GM21447 (cell line): ENCODE data around the gene THAP4.
"Not testable (repeated sequence)": the region's sequence is repeated elsewhere in the genome, so short reads cannot be mapped to it uniquely, and the experiment has no call there.

Experiments
- ATAC-seq: cut with Tn5 transposase; IDR thresholded peaks from one replicate; pipeline ENCODE4 v1.9.1; 2021; ENCODE audit not compliant: unreplicated experiment

THAP4 gene

GRCh38 chr2:241613017-241613780, 23.8 kb downstream of the THAP4 start:
- no peak for ATAC-seq

GRCh38 chr2:241612156-241613016, 24.6 kb downstream of the THAP4 start:
- no peak for ATAC-seq

GRCh38 chr2:241611062-241611461, 25.9 kb downstream of the THAP4 start:
- ATAC-seq, result no peak

GRCh38 chr2:241609859-241610793, 26.8 kb downstream of the THAP4 start:
- peak; percentile 91 for ATAC-seq

GRCh38 chr2:241608881-241609280, 28.1 kb downstream of the THAP4 start:
- ATAC-seq, result no peak

DNA sequence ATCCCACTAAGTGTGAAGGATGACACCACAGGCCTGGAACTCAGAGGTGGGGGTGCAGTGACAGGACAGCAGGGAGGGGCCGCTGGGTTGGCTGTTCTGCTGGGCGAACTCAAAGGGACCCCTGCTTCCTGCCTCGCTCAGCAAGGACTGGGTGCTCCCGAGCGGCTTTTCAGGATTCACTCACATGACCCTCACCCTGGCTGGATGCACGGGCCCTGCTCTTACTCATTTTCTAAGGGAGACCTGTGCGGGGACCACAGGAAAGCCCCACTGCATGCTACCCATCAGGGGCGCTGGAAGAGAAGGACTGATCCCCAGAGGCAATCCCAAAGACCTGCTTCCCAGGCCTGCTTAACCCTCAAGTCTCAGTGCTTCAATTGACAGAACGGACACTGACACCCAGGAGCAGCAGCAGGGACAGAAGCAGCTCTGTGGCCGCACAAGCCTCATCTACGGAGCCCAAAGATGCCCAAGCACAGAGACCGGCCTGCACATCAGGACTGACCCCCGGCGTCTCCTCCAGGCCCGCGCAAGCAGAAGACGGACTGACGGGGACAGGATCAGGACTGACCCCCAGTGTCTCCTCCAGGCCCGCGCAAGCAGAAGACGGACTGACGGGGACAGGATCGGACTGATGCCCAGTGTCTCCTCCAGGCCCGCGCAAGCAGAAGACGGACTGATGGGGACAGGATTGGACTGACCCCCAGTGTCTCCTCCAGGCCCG, 29.6 kb downstream of the THAP4 start:
- ATAC-seq, result no peak

GRCh38 chr2:241606186-241606585, 30.8 kb downstream of the THAP4 start:
- ATAC-seq, result no peak

GRCh38 chr2:241603686-241604085, 33.3 kb downstream of the THAP4 start:
- no peak for ATAC-seq

- ATAC-seq, result no peak
Observed at GRCh38 chr2:241602720-241603119, 34.2 kb downstream of the THAP4 start.

DNA sequence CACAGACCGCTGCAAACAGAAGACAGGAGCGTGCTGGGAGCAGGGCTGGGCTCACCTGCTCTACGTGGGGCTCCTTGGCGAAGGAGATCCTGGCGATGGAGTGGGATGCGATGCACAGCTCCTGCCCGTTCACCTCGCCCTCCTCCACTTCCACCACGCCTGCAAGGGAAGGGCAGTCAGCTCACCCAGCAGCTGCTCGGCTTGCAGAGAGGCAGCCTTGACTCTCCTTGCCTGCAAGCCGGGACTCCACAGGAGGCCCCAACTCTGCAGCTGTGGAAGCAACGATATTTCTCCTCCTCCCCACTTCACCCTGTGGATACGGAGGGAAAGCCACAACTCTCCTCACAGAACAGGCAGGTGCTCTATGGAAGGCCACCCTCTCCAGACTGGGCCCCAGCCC, 35.1 kb downstream of the THAP4 start:
- no peak for ATAC-seq

DNA sequence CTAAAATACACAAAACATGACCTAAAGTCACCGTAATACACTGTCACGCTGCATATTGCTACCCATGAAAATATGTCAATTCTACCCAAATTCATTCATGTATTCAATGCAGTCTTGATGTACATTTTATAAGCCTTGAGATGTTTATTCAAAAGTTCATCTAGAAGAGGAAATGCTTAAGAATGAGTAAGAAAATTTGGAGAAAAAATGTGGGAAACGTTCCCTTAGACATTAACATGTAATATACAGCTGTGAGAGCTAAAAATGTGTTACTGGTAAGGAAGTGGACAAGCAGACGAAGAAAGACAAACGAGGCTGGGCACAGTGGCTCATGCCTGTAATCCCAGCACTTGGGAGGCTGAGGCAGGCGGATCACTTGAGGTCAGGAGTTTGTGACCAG, 37.3 kb downstream of the THAP4 start:
- no peak for ATAC-seq

DNA sequence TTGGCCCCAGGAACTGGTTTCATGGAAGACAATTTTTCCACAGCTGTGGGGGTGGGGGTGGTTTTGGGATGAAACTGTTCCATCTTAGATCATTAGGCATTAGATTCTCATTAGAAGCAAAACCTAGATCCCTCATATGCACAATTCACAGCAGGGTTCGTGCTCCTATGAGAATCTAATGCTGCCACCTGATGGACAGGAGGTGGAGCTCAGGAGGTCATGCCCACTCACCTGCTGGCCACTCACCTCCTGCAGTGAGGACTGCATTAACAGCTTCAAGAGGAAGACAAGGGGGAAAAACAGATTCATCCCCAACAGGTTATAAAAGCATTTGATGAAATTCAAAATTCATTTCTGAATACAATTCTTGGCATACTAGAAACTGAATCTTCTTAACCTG, 38.5 kb downstream of the THAP4 start:
- no peak for ATAC-seq

DNA sequence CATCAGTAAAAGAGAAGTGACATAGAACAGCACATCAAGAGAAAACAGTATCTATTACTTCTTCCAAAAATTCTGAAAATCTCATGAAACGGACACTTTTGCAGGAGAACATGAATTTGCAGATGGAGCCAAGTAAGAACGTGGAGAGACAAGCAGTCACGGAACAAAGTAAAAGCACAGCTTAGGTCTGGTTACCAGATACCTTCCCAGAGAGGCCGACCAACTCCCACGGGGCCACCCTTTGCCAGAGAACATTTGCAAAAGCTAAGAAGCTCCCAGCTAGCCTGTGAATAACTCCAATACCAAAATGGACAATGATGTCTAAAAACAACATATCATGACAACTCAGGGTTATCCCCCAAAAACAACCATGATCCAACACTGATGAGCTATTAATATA, 38.9 kb downstream of the THAP4 start:
- no peak for ATAC-seq

DNA sequence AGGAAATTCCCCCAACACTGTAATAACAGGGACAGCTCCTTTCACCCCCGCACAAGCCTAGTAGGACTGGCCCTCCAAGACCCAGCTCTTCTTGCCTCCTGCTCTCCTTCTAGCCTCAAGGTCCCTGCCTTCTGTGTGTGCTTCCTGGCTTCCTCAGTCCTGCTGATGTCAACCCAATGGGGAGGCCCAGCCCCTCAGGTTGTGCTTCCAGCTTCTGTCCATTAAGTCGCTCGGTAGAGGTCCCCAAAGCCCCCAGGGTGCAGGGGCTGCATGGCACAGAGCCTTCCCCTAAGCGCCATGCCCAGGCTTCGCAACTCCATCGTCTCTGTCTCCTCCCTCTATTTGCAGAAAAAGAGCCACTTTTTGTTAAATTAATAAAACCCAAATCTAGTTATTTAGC, 39.4 kb downstream of the THAP4 start:
- no peak for ATAC-seq

DNA sequence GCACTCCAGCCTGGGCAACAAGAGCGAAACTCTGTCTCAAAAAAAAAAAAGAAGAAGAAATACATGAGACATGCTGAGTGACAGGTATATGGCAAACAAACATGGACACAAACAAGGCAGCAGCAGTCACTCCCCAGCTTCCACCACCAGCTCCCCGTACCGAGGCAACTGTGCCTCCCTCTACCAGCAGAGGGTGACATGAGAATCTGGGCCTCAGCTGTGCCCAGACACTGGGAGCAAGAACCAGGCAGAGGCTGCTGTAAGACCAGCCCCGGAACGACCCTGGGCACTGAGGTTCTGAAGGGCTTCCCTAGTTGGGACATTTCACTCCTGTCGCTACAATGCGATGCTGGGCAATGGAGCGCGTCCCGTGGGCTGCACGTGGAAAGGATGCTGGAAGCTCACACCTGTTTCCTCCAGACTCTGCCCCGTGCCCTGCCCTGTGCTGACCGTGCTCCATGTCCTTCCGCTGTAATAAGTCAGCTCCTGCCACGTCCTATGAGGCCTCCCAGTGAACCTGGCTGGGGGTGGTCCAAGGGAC, 41.3 kb downstream of the THAP4 start:
- no peak for ATAC-seq

GRCh38 chr2:241593271-241593670, 43.7 kb downstream of the THAP4 start:
- no peak for ATAC-seq

DNA sequence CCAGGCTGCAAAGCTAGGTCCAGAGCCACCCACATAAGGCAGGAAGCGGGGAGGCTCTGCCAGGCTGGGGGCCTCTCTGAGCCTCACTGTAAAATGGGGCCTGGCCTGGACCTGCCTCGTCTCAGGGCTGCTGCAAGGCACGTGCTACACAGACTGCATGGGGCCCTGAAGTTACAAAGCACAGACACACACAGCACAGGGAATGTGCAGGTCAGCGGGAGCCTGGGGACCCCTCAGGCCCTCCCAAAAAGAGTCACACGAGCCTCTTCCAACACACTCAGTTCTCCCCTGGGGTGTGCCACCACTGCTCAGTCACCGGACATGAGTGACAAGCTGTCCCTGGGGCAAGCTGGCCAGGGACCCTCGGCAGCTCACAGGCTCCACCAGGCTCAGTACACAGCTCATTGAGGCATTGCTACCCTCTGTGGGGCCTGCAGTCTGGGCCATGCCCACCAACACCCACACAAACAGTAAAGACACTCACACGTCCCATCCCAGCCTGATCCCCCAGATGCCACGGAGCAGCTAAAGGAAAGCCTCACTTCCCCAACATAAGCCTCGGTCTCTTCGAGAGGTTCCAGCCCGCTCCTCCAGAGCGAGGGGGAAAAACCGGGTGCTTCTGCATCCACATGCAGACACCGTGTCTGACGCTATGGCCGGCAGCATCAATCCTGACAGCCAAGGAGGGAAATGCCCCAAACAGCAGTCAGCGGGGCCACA, 44.7 kb downstream of the THAP4 start:
- ATAC-seq, result no peak

GRCh38 chr2:241590496-241591455, 46.2 kb downstream of the THAP4 start:
- ATAC-seq, result not testable (repeated sequence)
